ENCODE results near the gene OR4B1.
"Not testable (repeated sequence)": the region's sequence is repeated elsewhere in the genome, so short reads cannot be mapped to it uniquely, and the experiment has no call there.

The OR4B1 gene, protein sequence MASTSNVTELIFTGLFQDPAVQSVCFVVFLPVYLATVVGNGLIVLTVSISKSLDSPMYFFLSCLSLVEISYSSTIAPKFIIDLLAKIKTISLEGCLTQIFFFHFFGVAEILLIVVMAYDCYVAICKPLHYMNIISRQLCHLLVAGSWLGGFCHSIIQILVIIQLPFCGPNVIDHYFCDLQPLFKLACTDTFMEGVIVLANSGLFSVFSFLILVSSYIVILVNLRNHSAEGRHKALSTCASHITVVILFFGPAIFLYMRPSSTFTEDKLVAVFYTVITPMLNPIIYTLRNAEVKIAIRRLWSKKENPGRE

DNA sequence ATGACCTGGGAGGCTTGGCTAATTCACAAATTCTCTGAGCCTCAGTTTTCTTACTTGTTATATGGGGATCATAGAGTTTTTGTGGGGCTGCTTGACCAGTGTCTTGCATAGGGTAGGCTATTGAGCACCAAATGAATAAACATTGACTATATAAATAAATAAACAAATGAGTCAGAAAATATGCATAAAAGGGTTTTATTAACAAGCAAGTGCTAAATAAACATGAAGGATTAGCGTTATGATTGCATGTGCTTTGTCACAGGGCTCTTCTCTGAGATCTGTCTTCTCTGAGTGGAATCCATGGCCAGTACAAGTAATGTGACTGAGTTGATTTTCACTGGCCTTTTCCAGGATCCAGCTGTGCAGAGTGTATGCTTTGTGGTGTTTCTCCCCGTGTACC, at the start of gene OR4B1:
OR4B1 (plus strand) TSS at position 301 of the 400 bp plus-strand sequence; CDS start at position 301, 0 bp downstream.
- DNase-seq, result no peak

DNA sequence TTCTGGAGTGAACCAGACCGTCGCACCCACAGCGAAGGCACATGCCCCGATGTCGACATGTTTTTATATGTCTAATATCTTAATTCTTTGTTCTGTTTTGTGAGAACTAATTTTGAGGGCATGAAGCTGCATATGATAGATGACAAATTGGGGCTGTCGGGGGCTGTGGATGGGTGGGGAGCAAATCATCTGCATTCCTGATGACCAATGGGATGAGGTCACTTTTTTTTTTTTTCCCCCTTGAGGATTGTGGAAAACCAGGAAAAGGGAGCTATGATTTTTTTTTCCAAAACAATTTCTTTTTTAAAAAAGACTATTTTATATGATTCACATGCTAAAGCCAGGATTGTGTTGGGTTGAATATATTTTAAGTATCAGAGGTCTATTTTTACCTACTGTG, 49.2 kb upstream of the OR4B1 start:
- no peak for DNase-seq

DNA sequence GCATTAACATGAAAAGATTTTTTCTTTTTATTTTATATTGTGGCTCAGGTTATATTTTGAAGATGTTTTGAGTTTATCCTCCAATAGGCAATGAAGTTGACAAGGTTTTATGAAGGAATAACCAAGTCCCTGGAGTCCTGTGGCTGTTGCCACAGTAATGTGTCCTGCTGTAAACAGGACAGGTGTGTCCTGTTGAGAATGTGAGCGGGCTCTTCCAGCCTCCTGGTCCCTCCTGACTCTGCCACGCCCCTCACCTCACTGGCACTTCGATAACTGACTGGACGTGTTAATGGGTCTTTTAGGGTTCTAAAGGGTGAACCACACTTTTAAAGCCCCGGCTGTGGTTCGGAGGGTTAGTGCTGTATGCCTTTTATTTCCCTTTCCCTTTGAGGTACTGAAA, 47.8 kb upstream of the OR4B1 start:
- DNase-seq, result no peak

DNA sequence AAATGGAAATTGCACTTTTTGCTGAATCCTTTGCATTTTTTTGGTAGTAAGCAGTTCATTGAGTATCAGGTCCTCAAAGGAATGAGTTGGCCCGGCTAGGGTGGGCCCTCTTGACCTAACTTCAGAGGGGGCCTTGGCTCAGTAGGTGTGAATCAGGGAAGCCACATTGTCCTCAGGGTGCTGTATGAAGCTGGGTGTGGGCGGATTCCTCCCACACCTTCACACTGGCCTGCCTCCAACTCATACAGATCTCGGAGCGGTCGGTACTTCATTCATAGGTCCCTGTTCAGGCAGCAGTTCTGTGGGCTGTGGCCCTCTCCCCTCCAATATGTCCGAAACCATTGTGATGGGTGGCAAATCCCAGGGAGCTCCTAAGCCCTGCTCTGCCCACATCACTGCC, 47.4 kb upstream of the OR4B1 start:
- DNase-seq, result no peak

DNA sequence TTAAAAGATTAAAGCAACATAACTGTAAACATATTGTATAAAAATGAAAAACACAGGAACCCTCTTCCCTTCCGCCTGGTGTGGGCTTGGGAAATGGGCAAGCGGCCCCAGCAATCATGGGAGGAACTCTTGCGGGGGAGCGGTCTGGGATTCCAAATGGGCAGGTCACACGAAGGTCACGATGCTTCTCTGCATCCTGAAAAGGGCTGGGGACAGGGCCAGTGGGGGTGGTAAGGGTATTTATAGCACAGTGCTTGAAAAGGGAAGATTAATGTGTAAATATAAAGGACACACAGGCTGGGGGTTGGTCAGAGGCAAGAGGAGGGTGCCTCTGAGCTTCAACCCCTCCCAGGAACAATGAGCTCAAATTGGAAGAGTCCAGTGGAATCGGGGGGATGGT, 46.9 kb upstream of the OR4B1 start:
- DNase-seq, result no peak

DNA sequence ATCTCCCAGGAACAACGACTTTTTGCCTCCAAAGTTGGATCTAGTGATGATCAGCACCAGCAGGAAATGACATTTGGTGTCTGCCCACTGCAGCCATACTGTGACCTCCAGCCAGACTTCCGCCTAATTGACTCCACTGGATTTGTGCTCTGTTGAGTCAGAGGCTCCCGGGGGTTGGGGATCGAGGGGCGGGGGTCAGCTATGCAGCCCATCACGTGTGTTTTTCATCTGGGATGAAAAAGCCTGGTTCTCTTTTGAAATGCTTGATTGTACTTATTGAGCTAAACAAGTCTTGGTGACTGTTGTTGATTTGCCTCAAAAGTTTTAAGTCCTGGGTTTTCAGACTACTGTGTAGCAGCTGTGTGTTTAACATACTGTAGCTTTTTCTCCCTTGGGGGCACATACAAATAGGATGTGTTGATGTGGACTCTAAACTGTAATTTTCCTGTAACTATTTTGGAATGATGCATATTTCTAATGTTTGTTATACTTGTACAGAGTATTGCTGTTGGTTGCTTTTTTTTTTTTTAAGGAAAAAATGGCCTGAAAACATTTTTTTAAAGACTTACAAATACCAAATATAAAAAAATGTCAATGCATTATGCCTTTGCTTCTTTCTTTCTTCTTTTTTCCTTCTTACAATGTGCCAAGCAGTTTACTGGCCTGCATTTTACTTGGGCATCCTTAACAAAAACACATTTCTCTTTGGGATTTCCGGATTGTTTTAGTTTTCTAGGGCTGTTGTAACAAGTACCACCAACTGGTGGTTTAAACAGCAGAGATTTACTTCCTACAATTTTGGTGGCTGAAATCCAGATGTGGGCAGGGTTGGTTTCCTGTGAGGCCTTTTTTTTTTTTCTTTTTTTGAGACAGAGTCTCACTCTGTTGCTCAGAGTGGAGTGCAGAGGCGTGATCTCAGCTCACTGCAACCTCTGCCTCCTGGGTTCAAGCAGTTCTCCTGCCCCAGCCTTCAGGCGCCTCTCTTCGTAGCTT, 46.1 kb upstream of the OR4B1 start:
- DNase-seq, result no peak

DNA sequence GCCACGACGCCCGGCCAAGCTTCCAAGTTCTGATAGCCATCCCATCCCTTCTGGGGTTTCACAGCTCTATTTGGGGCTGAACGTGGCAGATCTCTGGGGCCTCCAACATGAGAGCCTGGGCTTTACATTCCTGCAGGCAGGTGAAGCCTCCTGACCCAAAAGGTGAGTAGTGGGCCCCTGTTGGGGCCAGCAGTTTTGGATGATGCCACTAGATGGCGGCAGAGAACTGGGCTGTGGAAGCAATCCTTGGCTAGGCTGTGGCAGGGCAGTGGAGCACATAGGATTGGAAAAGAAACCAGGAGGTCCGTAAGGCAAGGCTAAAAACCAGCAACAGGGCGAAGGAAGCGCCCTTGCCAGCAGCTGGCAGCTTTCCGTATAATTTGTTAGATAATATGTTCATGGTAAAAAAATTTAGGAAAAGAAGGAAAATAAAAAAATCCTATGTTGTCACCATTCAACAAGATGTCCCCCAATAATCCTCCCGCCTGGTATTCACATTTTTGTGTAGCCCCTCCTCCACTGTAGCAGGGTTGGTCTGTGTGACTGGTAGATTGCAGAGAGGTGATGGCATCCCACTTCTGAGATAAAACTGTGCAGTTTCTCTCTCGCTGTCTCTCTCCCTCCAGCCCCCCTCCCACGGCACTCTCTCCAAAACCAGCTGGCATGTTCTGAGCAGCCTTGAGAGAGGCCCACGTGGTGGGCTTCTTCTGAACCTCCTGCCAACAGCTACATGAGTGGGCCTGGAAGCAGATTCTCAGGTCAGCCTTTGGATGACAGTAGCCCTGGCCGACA, 43.6 kb upstream of the OR4B1 start:
- DNase-seq, result peak; percentile 58 to 59

DNA sequence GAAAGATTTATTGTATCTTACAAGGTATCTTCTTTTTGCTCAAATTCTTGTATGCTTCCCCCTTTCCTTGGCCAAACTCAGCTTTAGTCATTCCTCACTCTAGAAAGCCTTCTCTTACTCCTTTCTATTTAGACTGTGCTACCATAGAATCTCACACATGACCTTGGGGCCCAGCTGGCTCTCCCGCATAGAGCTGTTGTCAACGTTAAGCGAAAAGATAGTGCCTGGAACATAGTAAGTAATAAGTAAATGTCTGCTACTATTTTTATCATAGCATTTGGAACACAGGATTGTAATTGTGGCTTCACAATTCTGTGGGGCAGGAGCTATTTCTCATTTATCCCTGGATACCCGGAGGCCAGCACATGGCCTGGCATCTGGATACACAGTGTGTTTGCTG, 38.9 kb upstream of the OR4B1 start:
- no peak for DNase-seq

DNA sequence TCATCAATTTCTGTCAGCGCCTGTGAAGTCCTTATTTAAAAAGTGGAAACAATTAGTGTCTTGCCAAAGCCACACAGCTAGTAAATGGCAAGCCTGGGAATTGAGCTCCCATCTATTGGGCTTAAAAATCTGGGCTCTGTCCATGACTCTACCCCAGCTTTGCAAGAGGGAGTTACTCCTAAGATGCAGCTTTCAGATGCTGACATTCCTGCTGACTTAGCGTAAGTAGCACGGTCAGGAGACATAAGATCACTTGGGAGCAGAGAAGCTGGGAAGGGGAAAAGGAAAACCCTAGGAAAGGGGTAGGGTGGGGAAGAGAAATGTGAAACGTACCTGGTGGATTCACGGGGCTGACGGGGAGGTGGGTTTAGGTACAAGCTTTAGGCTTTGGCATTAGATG, 36.0 kb upstream of the OR4B1 start:
- no peak for DNase-seq

DNA sequence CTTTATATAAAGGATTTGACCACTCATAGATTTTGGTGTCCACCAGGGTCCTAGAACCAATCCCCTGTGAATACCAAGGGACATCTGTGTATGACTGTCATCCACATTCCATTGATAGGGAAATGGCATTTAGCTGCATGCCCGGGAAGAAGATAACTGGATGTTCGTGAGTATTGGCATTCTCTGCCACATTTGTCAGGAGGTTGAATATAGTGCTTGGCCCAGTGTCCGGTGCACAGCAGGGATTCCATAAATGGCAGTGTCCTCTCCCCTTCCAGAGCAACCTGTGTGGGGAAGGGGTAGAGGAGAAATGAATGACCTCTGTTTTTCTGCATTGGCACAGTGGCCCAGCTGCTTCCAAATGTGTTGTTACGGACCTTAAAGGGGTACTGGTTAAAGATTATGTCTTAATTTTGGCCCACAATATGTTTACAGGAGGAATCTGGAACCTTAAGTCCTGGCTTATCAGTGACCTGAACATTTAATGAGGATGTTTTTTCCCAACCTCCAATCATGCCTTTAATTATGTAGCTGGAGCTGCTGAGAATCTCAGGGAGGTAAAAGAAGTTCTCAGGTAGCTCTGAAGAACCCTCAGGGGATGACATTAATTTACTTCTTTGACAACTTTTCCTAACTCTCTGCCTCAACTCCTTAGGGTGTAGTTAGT, 33.6 kb upstream of the OR4B1 start:
- DNase-seq, result no peak

DNA sequence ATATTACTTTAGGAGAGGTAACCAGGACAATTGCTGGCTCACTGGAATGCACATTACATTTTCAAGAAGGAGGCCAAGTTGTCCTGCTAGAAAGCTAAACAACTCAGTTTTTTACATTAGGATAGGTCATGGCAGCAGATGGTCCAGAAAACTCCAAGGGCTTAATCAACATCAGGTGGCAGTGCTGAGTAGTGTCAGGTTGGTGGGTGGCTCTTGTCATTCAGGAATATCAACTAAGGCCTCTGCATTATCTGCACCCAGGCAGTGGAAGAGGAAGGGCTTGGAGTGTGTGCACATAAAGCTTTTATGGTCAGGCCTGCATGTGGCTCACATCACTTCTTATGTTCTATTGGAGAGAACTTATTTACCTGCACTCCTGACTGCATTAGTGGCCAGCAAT, 32.2 kb upstream of the OR4B1 start:
- no peak for DNase-seq

DNA sequence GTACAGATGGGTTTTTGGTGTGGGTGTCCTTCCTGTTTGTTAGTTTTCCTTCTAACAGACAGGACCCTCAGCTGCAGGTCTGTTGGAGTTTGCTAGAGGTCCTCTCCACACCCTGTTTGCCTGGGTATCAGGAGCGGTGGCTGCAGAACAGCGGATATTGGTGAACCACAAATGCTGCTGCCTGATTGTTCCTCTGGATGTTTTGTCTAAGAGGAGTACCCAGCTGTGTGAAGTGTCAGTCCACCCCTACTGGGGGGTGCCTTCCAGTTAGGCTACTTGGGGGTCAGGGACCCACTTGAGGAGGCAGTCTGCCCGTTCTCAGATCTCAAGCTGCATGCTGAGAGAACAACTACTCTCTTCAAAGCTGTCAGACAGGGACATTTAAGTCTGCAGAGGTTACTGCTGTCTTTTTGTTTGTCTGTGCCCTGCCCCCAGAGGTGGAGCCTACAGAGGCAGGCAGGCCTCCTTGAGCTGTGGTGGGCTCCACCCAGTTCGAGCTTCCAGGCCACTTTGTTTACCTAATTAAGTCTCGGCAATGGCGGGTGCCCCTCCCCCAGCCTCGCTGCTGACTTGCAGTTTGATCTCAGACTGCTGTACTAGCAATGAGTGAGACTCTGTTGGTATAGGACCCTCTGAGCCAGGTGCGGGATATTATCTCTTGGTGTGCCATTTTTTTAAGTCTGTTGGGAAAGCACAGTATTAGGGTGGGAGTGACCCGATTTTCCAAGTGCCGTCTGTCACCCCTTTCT, 25.5 kb upstream of the OR4B1 start:
- peak in 1 of 2 experiments; percentile 12 for DNase-seq

DNA sequence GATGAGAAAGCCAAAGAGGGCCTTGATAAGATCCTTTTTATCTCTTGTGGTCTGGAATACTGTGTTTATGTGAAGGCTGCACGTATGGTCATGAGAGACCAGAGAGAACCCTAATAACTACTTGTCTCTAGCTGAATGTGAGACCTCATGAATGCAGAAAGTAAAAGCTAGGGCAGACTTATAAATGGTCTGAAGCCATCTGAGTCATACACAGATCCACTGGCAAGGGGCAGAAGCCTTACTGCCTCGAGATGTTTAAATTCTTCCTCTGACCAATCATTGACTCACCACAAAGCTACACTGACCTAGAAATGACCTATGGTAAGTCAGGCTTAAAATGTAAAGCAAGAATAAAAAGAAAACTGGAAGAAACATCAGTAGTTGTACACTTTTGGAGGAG, 22.7 kb upstream of the OR4B1 start:
- DNase-seq, result no peak

DNA sequence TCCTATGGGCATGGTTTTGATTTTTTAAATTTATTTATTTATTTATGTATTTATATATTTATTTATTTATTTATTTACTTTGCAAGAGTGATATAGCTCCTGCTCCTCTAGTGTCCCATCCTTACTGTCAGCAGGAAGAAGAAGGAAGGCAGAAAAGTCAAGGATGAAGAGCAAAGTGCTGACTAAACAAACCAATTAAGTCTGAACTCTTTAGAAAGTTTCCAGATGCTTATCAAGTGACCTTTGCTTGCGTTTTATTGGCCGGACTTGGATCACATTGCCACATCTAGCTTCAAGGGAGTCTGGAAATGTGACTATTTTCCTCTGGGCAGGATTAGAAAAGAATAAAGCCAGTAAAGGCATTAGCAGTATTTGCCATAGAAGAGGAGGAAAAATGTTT, 8.7 kb upstream of the OR4B1 start:
- DNase-seq, result no peak

DNA sequence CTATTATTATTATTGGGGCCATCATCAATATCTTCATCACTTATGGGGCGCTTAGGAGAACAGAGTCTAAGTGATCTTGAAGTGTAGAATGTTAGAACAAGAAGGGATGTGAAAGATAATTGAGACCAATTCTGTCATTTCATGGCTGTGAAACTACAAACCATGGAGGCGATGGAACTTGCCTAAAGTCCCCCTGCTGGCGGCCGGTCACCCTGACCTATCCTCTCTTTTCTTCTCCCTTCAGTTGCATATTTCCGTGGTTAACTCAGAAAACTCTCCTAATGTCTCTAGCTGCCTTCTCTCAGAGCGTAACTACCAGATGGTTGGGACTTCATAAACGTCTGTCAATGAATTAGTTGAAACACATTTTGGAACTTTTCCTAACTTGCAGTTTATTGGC, 6.6 kb upstream of the OR4B1 start:
- DNase-seq, result no peak

DNA sequence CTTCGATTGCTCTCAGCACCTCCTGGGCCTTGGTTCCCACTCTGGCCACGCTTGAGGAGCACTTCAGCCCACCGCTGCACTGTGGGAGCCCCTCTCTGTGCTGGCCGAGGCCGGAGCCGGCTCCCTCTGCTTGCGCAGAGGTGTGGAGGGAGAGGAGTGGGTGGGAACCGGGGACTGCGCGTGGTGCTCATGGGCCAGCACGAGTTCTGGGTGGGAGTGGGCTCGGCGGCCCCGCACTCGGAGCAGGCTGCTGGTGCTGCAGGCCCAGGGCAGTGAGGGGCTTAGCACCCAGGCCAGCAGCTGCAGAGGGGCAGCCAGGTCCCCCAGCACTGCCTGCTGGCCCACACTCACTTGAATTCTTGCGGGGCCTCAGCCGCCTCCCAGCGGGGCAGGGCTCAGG, 12.2 kb downstream of the OR4B1 start:
- no peak for DNase-seq

DNA sequence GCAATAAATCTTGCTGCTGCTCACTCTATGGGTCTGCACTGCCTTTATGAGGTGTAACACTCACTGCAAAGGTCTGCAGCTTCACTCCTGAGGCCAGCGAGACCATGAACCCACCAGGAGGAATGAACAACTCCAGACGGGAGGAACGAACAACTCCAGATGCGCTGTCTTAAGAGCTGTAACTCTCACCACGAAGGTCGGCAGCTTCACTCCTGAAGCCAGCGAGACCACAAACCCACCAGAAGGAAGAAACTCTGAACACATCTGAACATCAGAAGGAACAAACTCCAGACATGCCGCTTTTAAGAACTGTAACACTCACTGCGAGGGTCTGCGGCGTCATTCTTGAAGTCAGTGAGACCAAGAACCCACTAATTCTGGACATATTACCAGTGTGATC, 13.4 kb downstream of the OR4B1 start:
- not testable (repeated sequence) for DNase-seq

DNA sequence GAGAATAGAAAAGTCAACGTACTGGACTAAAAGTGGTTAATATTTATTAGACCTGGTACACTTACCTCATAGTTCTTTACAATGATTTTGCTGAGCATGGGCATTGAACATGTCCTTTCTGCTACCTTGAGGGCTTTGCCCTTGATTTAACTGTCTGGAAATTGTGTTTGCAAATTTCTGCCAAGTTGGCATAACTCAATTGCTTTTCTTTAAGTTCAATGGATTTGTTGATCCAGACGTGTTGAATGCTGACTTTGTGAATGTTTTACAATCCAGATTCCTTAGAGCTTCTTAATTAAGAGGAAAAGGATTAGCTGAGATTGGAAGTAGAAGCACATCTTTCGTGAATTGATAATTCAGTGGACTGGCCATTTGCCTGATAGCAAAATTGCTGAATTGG, 21.1 kb downstream of the OR4B1 start:
- DNase-seq, result no peak

DNA sequence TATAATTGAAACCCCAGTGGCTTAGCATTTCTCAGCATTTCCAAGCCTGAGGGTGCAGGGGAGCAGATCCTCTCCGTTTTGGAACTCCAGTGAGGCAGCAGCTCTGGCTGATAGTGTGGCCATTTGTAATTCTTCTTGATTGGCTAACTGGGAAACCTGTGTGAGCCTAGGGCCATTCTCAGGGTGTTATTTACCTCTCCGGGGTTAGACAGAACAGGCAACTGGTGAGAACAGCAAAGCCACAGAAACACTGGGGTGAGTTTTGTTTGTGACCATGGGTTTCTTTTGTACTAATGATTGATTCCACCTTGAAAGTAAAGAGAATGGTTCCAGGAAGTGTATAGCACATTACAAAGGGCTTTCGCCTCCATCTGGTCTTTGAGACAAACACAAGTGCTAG, 25.9 kb downstream of the OR4B1 start:
- no peak for DNase-seq

DNA sequence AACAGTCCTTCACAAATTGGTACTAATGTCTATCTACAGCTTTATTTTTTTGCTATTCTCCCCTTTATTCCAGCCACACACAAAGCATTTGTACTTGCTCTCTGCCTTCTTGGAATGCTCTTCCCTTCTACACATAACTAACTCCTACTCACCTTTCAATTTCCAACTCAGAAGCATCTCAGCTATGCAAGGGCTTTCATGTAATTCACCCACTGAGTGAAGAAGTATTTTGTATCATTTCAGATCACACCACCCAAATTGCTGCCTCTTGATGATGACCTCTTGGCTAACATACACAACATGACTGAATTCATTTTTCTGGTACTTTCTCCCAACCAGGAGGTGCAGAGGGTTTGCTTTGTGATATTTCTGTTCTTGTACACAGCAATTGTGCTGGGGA, 28.2 kb downstream of the OR4B1 start, which contains the start of gene OR4X2:
OR4X2 (plus strand) TSS at position 301 of the 400 bp plus-strand sequence; CDS start at position 301, 0 bp downstream.
- DNase-seq, result no peak

DNA sequence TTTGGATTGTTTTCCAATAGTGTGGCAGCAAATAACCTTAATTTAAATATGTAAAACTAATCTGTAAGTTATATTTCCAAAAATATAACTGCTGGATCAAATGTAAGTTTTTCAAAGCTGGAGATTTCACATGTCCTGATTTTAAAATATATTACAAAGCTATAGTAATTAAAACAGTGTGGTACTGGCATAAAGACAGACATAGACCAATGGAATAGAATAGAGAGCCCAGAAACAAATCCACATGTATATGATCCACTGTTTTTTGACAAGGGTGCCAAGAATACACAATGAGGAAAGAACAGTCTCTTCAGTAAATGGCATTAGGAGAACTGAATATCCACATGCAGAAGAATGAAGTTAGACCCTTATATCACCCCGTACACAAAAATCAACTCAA, 32.3 kb downstream of the OR4B1 start:
- no peak for DNase-seq

DNA sequence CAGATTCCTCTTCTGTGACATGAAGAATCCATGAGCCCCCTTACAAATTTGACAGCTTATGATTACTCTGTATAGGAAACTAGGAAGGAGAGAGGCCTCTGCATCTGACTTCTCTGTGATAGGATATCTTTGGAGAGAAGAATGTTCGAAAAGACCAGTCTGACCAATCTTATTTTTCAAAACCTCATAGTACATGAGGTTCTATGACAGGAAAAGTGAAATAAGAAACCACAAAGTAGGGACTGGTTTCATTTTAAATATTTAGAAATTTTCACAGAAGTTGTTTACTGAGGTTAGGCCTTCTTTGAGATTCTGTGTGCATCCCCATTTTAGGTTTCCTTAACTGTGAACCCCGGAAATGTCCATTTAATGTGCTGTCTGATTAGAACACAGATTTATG, 45.0 kb downstream of the OR4B1 start:
- no peak for DNase-seq
